SK-N-SH (cell line): ENCODE data around the gene FAM219B. TPM values are rescaled to one million over a fixed set of nuclear protein-coding genes. Genes with fewer than 3 reads are reported as not detected.

Source experiments
- CTCF ChIA-PET: fragments of 300-600, 350-600 bp; formaldehyde crosslinking; extraction: SDS; loops from one replicate; lab custom pipeline; 2021; lab: Yijun Ruan, JAX
- POLR2A ChIA-PET: fragments of 350-600 bp; sonication (Branson Sonifier 250); formaldehyde crosslinking; extraction: SDS; loops from one replicate; lab custom pipeline; 2020; ENCODE audit warnings: antibody characterized with exemption, inconsistent platforms; lab: Yijun Ruan, JAX
- DNase-seq: peaks from one replicate; pipeline ENCODE4 v3.0.0; 2012
- H2AFZ ChIP-seq: fragments of 200-600 bp; sonication (generic); 2 replicates; pipeline ENCODE4 v1.8.1; 2016; ENCODE audit warnings: antibody characterized with exemption, mild to moderate bottlenecking, low read depth
- H3F3A ChIP-seq: fragments of 200-600 bp; sonication (generic); replicated peaks from 2 replicates; pipeline ENCODE3; 2016; ENCODE audit warnings: antibody characterized with exemption, mild to moderate bottlenecking; ENCODE audit not compliant: insufficient read depth
- H3K27ac ChIP-seq, 2 experiments: fragments of 200-500 bp in 1 of 2; fragments of 200-600 bp in 1 of 2; sonication (Bioruptor generic) in 1 of 2; sonication (generic), shearing (Covaris generic) in 1 of 2; 2 replicates each; pipeline versions ENCODE4 v1.5.1 to v1.6.1; 2014 to 2016; ENCODE audit warnings: low read depth in 2 of 2, inconsistent platforms in 1 of 2, low read length in 1 of 2, mild to moderate bottlenecking in 1 of 2, mixed read lengths in 1 of 2
- H3K27me3 ChIP-seq: fragments of 200-600 bp; sonication (generic), shearing (Covaris generic); 2 replicates; pipeline ENCODE4 v1.6.1; 2016; ENCODE audit warnings: mixed run types; ENCODE audit not compliant: insufficient read depth
- H3K36me3 ChIP-seq, 2 experiments: fragments of 200-500 bp in 1 of 2; fragments of 200-600 bp in 1 of 2; sonication (Bioruptor generic) in 1 of 2; sonication (generic) in 1 of 2; replicated peaks in 1 of 2; 2 replicates each; pipeline versions ENCODE3 to v1.5.1; 2014 to 2016; ENCODE audit warnings: low read length in 1 of 2, mild to moderate bottlenecking in 1 of 2; ENCODE audit not compliant: insufficient read depth in 2 of 2, control insufficient read depth in 1 of 2
- H3K4me1 ChIP-seq, 2 experiments: fragments of 200-500 bp in 1 of 2; fragments of 200-600 bp in 1 of 2; sonication (Bioruptor generic) in 1 of 2; sonication (generic), shearing (Covaris generic) in 1 of 2; 2 replicates each; pipeline versions ENCODE4 v1.5.1 to v1.6.1; 2014 to 2016; ENCODE audit warnings: low read depth in 1 of 2, low read length in 1 of 2, mixed run types in 1 of 2; ENCODE audit not compliant: insufficient read depth in 2 of 2, control insufficient read depth in 1 of 2
- H3K4me2 ChIP-seq: fragments of 200-600 bp; sonication (generic), shearing (Covaris generic); 2 replicates; pipeline ENCODE4 v1.6.1; 2017; ENCODE audit warnings: mixed run types
- H3K4me3 ChIP-seq, 2 experiments: fragments of 200-500 bp in 1 of 2; fragments of 200-600 bp in 1 of 2; sonication (Bioruptor generic) in 1 of 2; sonication (generic), shearing (Covaris generic) in 1 of 2; 2 replicates each; pipeline versions ENCODE4 v1.5.1 to v1.8.1; 2014 to 2016; ENCODE audit warnings: low read depth in 2 of 2, inconsistent platforms in 1 of 2, low read length in 1 of 2, mild to moderate bottlenecking in 1 of 2, mixed read lengths in 1 of 2, moderate library complexity in 1 of 2
- H3K79me2 ChIP-seq: fragments of 200-600 bp; sonication (generic); 2 replicates; pipeline ENCODE4 v1.8.1; 2017; ENCODE audit warnings: mild to moderate bottlenecking; ENCODE audit not compliant: insufficient read depth
- H3K9ac ChIP-seq: fragments of 200-600 bp; sonication (generic); 2 replicates; pipeline ENCODE4 v1.6.1; 2017; ENCODE audit warnings: mixed run types
- H3K9me2 ChIP-seq: fragments of 200-600 bp; sonication (generic); 2 replicates; pipeline ENCODE4 v1.6.1; 2017; ENCODE audit warnings: mixed run types
- H3K9me3 ChIP-seq: fragments of 200-600 bp; sonication (generic); 2 replicates; pipeline ENCODE4 v1.6.1; 2017; ENCODE audit warnings: mixed run types, mild to moderate bottlenecking, moderate library complexity
- H4K20me1 ChIP-seq: fragments of 200-600 bp; sonication (generic); 2 replicates; pipeline ENCODE4 v1.6.1; 2017; ENCODE audit warnings: mild to moderate bottlenecking, mixed run types; ENCODE audit not compliant: insufficient read depth
- ELF1 ChIP-seq: IDR thresholded peaks from 2 replicates; pipeline ENCODE4 v1.4.0; 2012
- EP300 ChIP-seq, 2 experiments: IDR thresholded peaks; 2 replicates each; pipeline versions ENCODE4 v1.4.0 to v1.6.1; 2012; ENCODE audit warnings: borderline replicate concordance in 1 of 2, low read depth in 1 of 2, low read length in 1 of 2
- EZH2phosphoT487 ChIP-seq: fragments of 200-600 bp; sonication (generic); IDR thresholded peaks from 2 replicates; pipeline ENCODE4 v1.6.1; 2017; ENCODE audit warnings: low read depth, mixed run types, mild to moderate bottlenecking, antibody characterized with exemption, moderate library complexity, borderline replicate concordance
- FOSL2 ChIP-seq: IDR thresholded peaks from 2 replicates; pipeline ENCODE4 v1.4.0; 2012; ENCODE audit warnings: low read depth, mild to moderate bottlenecking, moderate library complexity, borderline replicate concordance
- FOXJ3 ChIP-seq: sonication (generic); formaldehyde crosslinking; IDR thresholded peaks from 2 replicates; pipeline ENCODE4 v1.5.1; 2020; ENCODE audit warnings: mild to moderate bottlenecking, missing genetic modification reagents
- FOXM1 ChIP-seq: IDR thresholded peaks from 2 replicates; pipeline ENCODE4 v1.4.0; 2012; ENCODE audit warnings: low read depth, mild to moderate bottlenecking
- GABPA ChIP-seq: IDR thresholded peaks from 2 replicates; pipeline ENCODE4 v1.4.0; 2012; ENCODE audit warnings: low read depth, mild to moderate bottlenecking
- IRF3 ChIP-seq: fragments of 150-350 bp; IDR thresholded peaks from 2 replicates; pipeline ENCODE4 v1.6.1; 2016; ENCODE audit warnings: mild to moderate bottlenecking, low read depth, low read length
- JUND ChIP-seq: IDR thresholded peaks from 2 replicates; pipeline ENCODE4 v1.4.0; 2012
- MAX ChIP-seq: IDR thresholded peaks from 2 replicates; pipeline ENCODE4 v1.4.0; 2012; ENCODE audit warnings: low read depth
- MEF2A ChIP-seq: IDR thresholded peaks from 2 replicates; pipeline ENCODE4 v1.4.0; 2012; ENCODE audit warnings: low read depth, borderline replicate concordance
- MXI1 ChIP-seq: IDR thresholded peaks from 2 replicates; pipeline ENCODE4 v1.6.1; 2012; ENCODE audit warnings: mild to moderate bottlenecking, low read depth, low read length, improper control_type of control experiment
- NFIC ChIP-seq: IDR thresholded peaks from 2 replicates; pipeline ENCODE4 v1.4.0; 2012; ENCODE audit warnings: borderline replicate concordance
- POLR2AphosphoS5 ChIP-seq: IDR thresholded peaks from 2 replicates; pipeline ENCODE4 v1.6.1; 2012; ENCODE audit warnings: low read depth, low read length
- RAD21 ChIP-seq: IDR thresholded peaks from 2 replicates; pipeline ENCODE4 v1.6.1; 2012; ENCODE audit warnings: mild to moderate bottlenecking, low read length
- RCOR1 ChIP-seq: fragments of 150-350 bp; IDR thresholded peaks from 2 replicates; pipeline ENCODE4 v1.6.1; 2017; ENCODE audit warnings: antibody characterized with exemption, low read length
- RXRA ChIP-seq: IDR thresholded peaks from 2 replicates; pipeline ENCODE4 v1.4.0; 2012; ENCODE audit warnings: low read depth, mild to moderate bottlenecking, borderline replicate concordance
- SIN3A ChIP-seq: IDR thresholded peaks from 2 replicates; pipeline ENCODE4 v1.6.1; 2012; ENCODE audit warnings: low read depth, mild to moderate bottlenecking, low read length, moderate library complexity, borderline replicate concordance
- SMC3 ChIP-seq: IDR thresholded peaks from 2 replicates; pipeline ENCODE4 v1.6.1; 2012; ENCODE audit warnings: low read depth, low read length, improper control_type of control experiment
- TCF12 ChIP-seq: IDR thresholded peaks from 2 replicates; pipeline ENCODE4 v1.4.0; 2012
- WGBS: methylation state at CpG from one replicate; pipeline ENCODE4 v1.1.6; 2017; ENCODE audit warnings: low lambda C conversion rate; 5-methylcytosine and 5-hydroxymethylcytosine counted together
- polyA plus RNA-seq, 3 experiments: library from polyadenylated mRNA; depleted of rRNA; stranded (reverse); fragments of >200 nt; gene quantifications; 2 replicates each; pipeline ENCODE4 v1.2.3, GENCODE V29; 2012
- TF ChIP-seq, protein P1 (sequence below): IDR thresholded peaks from 2 replicates; pipeline ENCODE4 v1.4.0; 2012; ENCODE audit warnings: low read depth, borderline replicate concordance
- TF ChIP-seq, protein P2 (sequence below): fragments of 150-350 bp; IDR thresholded peaks from 2 replicates; pipeline ENCODE4 v1.6.1; 2017; ENCODE audit warnings: antibody characterized with exemption, low read length, low read depth, borderline replicate concordance
- TF ChIP-seq, protein P3 (sequence below): fragments of 200-600 bp; sonication (generic); IDR thresholded peaks from 2 replicates; pipeline ENCODE4 v1.6.1; 2017; ENCODE audit warnings: antibody characterized with exemption, mild to moderate bottlenecking, moderate library complexity

The FAM219B gene
- polyA plus RNA-seq, 1 of the 3 experiments (the other 2 are of a cell fraction) = 53.0 TPM

GRCh38 chr15:74907163-74907870, 666 bp upstream of the FAM219B start:
- Histone ChIP-seq H3K4me1 (peaks cover 0 to 18% of the 10 kb centered on the region in 2 experiments; a peak in 3 of 4 replicates), H3K27me3 (no peaks in the 10 kb centered on the region), H3F3A (peaks cover 2% of the 10 kb centered on the region), H3K79me2 (peaks cover 24% of the 10 kb centered on the region), H3K4me3 (peak overlapping the region; percentile 86 to 89), H2AFZ (peak overlapping the region; percentile 88), H4K20me1 (no peaks in the 10 kb centered on the region), H3K9me2 (no peaks in the 10 kb centered on the region), H3K9me3 (no peaks in the 10 kb centered on the region), H3K27ac (peak overlapping the region; percentile 58 to 84), H3K9ac (peak overlapping the region; percentile 88), H3K4me2 (peak overlapping the region; percentile 90), H3K36me3 (peaks cover 17 to 25% of the 10 kb centered on the region in 2 experiments)
- POLR2A ChIA-PET = interaction anchor here (1.0 to 3.0 kb wide), 8 partner anchors 10 to 136 kb away, joined by 3 to 17 read pairs (median 8); partner anchors contain the start of genes MPI and SCAMP5
- DNase-seq = no peak
- CTCF ChIA-PET = interaction anchor here (1.7 to 2.5 kb wide), 3 partner anchors 42 to 137 kb away, joined by 7 to 22 read pairs (median 18); no protein-coding TSS in a partner anchor
- TF ChIP-seq GABPA (0 out of 2 replicates have a peak, but pooled peaks have one; percentile 1), MEF2A (no peak), MXI1 (peak; percentile 9; the same call in 1 of the 2 replicates)
- TF ChIP-seq, protein P1, sequence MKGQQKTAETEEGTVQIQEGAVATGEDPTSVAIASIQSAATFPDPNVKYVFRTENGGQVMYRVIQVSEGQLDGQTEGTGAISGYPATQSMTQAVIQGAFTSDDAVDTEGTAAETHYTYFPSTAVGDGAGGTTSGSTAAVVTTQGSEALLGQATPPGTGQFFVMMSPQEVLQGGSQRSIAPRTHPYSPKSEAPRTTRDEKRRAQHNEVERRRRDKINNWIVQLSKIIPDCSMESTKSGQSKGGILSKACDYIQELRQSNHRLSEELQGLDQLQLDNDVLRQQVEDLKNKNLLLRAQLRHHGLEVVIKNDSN = no peak
- 69% methylated on average over 8 of the region's 8 CpGs for WGBS

DNA sequence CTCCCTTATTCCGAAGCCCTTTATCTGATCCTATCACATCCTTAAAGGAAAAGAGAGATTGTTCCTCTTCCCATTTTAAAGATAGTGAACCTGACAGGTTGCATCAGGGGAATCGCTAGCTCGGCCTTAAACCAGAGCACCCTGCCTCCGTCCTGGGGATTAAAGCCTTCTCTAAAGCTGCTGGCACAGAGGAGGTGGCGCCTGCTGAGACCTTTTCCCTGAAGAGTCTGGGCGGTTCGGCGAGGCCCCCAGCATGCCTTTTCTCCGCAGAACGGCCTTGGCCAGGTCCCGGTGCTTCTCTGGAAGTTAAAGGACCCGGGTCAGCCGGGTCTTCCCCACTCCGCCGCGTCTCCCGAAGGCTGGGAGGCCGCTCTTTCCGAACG, 593 bp downstream of the FAM219B start:
- H3F3A ChIP-seq = peaks cover 9% of the 10 kb centered on the region
- H3K27ac ChIP-seq = peak overlapping the region; percentile 58 to 84
- POLR2A ChIA-PET = interaction anchor here (1.0 to 3.0 kb wide), 10 partner anchors 9 to 135 kb away, joined by 4 to 17 read pairs (median 6); partner anchors contain the start of genes MPI, RPP25 and SCAMP5
- 2% methylated on average over 7 of the region's 20 CpGs for WGBS
- H3K27me3 ChIP-seq = no peaks in the 10 kb centered on the region
- H3K9me3 ChIP-seq = no peaks in the 10 kb centered on the region
- no peak for TF ChIP-seq EP300 (IDR thresholded peaks at IDR 0.05; ENCODE audit: borderline replicate concordance in 1 of 2, low read depth in 1 of 2, low read length in 1 of 2)
- TF ChIP-seq EZH2phosphoT487 = no peak
- no peak for TF ChIP-seq JUND
- TF ChIP-seq, protein P2, sequence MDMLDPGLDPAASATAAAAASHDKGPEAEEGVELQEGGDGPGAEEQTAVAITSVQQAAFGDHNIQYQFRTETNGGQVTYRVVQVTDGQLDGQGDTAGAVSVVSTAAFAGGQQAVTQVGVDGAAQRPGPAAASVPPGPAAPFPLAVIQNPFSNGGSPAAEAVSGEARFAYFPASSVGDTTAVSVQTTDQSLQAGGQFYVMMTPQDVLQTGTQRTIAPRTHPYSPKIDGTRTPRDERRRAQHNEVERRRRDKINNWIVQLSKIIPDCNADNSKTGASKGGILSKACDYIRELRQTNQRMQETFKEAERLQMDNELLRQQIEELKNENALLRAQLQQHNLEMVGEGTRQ = no peak
- TF ChIP-seq RAD21 = no peak
- no peak for TF ChIP-seq ELF1
- TF ChIP-seq SMC3 = no peak
- no peak for TF ChIP-seq MAX
- no peak for TF ChIP-seq RXRA
- TF ChIP-seq FOSL2 = no peak
- TF ChIP-seq MEF2A = no peak
- no peak for TF ChIP-seq FOXM1
- TF ChIP-seq TCF12 = no peak
- TF ChIP-seq RCOR1 = no peak
- TF ChIP-seq, protein P3, sequence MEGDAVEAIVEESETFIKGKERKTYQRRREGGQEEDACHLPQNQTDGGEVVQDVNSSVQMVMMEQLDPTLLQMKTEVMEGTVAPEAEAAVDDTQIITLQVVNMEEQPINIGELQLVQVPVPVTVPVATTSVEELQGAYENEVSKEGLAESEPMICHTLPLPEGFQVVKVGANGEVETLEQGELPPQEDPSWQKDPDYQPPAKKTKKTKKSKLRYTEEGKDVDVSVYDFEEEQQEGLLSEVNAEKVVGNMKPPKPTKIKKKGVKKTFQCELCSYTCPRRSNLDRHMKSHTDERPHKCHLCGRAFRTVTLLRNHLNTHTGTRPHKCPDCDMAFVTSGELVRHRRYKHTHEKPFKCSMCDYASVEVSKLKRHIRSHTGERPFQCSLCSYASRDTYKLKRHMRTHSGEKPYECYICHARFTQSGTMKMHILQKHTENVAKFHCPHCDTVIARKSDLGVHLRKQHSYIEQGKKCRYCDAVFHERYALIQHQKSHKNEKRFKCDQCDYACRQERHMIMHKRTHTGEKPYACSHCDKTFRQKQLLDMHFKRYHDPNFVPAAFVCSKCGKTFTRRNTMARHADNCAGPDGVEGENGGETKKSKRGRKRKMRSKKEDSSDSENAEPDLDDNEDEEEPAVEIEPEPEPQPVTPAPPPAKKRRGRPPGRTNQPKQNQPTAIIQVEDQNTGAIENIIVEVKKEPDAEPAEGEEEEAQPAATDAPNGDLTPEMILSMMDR = no peak
- TF ChIP-seq FOXJ3 (CRISPR knock-in tag) = no peak
- no peak; the same call in 1 of the 2 replicates for TF ChIP-seq POLR2AphosphoS5
- TF ChIP-seq IRF3 = no peak
- TF ChIP-seq NFIC = no peak
- no peak for TF ChIP-seq SIN3A
- H3K4me2 ChIP-seq = peak overlapping the region; percentile 90
- CTCF ChIA-PET = interaction anchor here (0.7 to 2.5 kb wide), 11 partner anchors 9 to 299 kb away, joined by 3 to 22 read pairs (median 4); partner anchors contain the start of genes COX5A and CSK
- H3K4me1 ChIP-seq = peaks cover 7 to 21% of the 10 kb centered on the region in 2 experiments; a peak in 3 of 4 replicates
- H3K79me2 ChIP-seq = peaks cover 28% of the 10 kb centered on the region
- H3K9ac ChIP-seq = peak overlapping the region; percentile 88
- H3K4me3 ChIP-seq = peak overlapping the region; percentile 86 to 89
- no peaks in the 10 kb centered on the region; the same call in 1 of the 2 replicates for H4K20me1 ChIP-seq
- H3K9me2 ChIP-seq = no peaks in the 10 kb centered on the region
- DNase-seq = no peak
- H3K36me3 ChIP-seq = peaks cover 27 to 35% of the 10 kb centered on the region in 2 experiments
- H2AFZ ChIP-seq = peak overlapping the region; percentile 88
